ENCODE measurements around the gene GABPB1. TPM values are rescaled to one million over a fixed set of nuclear protein-coding genes. Genes with fewer than 3 reads are reported as not detected.
"Not testable (repeated sequence)": the region's sequence is repeated elsewhere in the genome, so short reads cannot be mapped to it uniquely, and the experiment has no call there.

Gene GABPB1
- total RNA-seq, 1 donor from 2014 or later = 77.7 TPM

DNA sequence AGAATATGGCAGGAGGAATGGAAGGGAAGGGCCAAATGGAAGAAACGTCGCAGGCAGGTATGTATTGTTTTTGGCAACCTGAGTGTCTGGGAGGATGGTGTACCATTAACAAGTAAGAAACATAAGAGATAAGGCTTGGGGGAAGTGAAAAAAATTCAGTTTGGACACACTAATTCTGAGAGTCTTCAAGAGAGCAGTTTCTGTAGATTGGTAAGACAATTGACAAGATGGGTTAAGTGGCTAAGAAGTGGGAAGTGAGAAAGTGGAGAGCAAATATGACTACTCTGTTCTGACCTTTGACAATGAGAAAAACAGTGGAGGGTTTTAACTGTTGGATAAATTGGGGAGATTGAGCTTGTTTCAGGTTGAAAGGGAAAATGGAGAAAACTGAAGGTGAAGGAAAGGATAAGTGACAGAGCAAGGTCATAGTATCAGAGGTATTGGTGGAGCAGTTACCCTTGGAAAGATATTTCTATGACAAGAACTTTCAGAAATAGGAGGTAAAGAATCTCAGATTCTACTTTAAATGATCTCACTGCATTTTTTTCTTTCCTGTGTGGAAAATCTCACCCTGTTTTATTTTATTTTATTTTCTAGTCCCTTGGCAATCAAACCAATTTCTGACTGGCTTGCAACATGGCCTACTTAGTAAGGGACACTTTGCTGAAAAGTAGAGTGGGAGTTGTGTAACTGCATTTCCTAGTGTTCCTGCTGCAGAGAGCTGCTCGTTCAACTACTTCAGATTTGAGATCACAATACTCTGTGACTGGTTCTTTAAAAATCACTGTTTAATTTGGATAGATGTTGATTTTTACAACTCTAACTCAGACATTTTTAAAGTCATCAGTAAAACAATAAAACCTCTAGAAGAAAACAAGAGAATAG lies 23.1 kb upstream of the GABPB1 start:
- Histone ChIP-seq H3K4me1 (no peaks in the 10 kb centered on the region), H2AFZ (replicated peaks) (no peak overlapping the region), H3K27ac (no peak overlapping the region), H3K9ac (no peak overlapping the region), H3K27me3 (no peaks in the 10 kb centered on the region), H3F3A (ENCODE audit: low read depth) (no peaks in the 10 kb centered on the region), H3K36me3 (no peaks in the 10 kb centered on the region), H3K79me2 (ENCODE audit: low read depth) (no peaks in the 10 kb centered on the region), H3K9me3 (ENCODE audit: low read depth) (no peaks in the 10 kb centered on the region), H3K4me2 (no peak overlapping the region), H4K20me1 (ENCODE audit: low read depth) (no peaks in the 10 kb centered on the region), H3K4me3 (no peak overlapping the region)
- no peak overlapping the region for H3K27ac Mint-ChIP-seq
- no peak overlapping the region for H3K4me3 Mint-ChIP-seq
- DNase-seq (ENCODE audit: low spot score) = no peak
- H3K4me1 Mint-ChIP-seq = no peaks in the 10 kb centered on the region
- H3K27me3 Mint-ChIP-seq (ENCODE audit: insufficient read depth, low read depth) = no peaks in the 10 kb centered on the region
- no peaks in the 10 kb centered on the region for H3K9me3 Mint-ChIP-seq
- TF ChIP-seq EZH2 (IDR thresholded peaks at IDR 0.05) (no peak), CTCF (IDR thresholded peaks at IDR 0.05) (no peak), EZH2phosphoT487 (IDR thresholded peaks at IDR 0.05) (no peak)
- no peaks in the 10 kb centered on the region for H3K36me3 Mint-ChIP-seq

DNA sequence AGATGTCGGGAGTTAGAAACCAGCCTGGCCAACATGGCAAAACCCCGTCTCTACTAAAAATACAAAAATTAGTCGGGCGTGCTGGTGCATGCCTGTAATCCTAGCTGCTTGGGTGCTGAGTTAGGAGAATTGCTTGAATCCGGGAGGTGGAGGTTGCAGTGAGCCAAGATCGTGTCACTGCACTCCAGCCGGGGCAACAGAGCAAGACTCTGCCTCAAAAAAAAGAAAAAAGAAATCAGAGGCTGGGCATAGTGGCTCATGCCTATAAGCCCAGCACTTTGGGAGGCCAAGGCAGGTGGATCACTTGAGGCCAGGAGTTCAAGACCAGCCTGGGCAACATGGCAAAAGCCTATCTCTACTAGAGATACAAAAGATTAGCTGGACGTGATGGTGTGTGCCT lies 14.6 kb upstream of the GABPB1 start:
- H3K36me3 Mint-ChIP-seq; H3K4me1 ChIP-seq; H3K79me2 ChIP-seq (ENCODE audit: low read depth); H3K27me3 ChIP-seq; H3F3A ChIP-seq (ENCODE audit: low read depth); H3K27me3 Mint-ChIP-seq (ENCODE audit: insufficient read depth, low read depth); H3K9ac ChIP-seq; H4K20me1 ChIP-seq (ENCODE audit: low read depth); H3K4me3 ChIP-seq; H3K27ac ChIP-seq; H3K4me3 Mint-ChIP-seq; H3K4me1 Mint-ChIP-seq; DNase-seq (ENCODE audit: low spot score); H2AFZ ChIP-seq (replicated peaks); H3K9me3 ChIP-seq (ENCODE audit: low read depth); H3K9me3 Mint-ChIP-seq; H3K36me3 ChIP-seq; H3K27ac Mint-ChIP-seq; H3K4me2 ChIP-seq: not testable (repeated sequence)

DNA sequence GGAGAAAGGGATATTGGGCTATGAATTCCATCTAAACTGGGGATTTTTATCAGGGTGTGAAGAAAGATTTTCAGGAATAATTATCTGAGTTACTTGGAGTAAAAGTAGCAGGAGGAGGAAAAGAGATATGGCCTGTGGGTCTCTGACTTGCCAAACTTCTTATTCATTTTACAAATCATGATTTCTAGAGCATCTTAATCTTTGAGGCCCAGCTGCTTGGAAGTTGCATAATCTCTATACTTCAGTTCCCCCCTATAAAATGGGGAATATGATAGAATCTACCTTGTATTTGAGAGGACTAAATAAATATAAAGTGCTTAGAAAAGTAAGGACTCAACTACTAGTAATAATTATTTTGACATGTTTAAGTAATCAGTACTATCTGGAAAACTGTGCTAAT lies 11.0 kb upstream of the GABPB1 start:
- H4K20me1 ChIP-seq (ENCODE audit: low read depth) = peaks cover 3% of the 10 kb centered on the region
- no peak for DNase-seq (ENCODE audit: low spot score)
- peaks cover 3% of the 10 kb centered on the region for H3K36me3 ChIP-seq
- no peak overlapping the region for H3K4me3 ChIP-seq
- H3K27me3 Mint-ChIP-seq (ENCODE audit: insufficient read depth, low read depth) = peaks cover 2% of the 10 kb centered on the region
- H3K27ac ChIP-seq = no peak overlapping the region
- peak overlapping the region; percentile 12 for H3K27ac Mint-ChIP-seq
- no peak overlapping the region for H3K4me2 ChIP-seq
- no peak overlapping the region for H3K4me3 Mint-ChIP-seq
- H3K9me3 ChIP-seq (ENCODE audit: low read depth) = no peaks in the 10 kb centered on the region
- H3K4me1 Mint-ChIP-seq = no peaks in the 10 kb centered on the region
- H3K79me2 ChIP-seq (ENCODE audit: low read depth) = peaks cover 7% of the 10 kb centered on the region
- peaks cover 19% of the 10 kb centered on the region for H3K36me3 Mint-ChIP-seq
- peaks cover 6% of the 10 kb centered on the region for H3F3A ChIP-seq (ENCODE audit: low read depth)
- H3K27me3 ChIP-seq = no peaks in the 10 kb centered on the region
- no peak overlapping the region for H3K9ac ChIP-seq
- H3K9me3 Mint-ChIP-seq = no peaks in the 10 kb centered on the region
- H2AFZ ChIP-seq (replicated peaks) = no peak overlapping the region
- TF ChIP-seq EZH2 (IDR thresholded peaks at IDR 0.05) = no peak
- TF ChIP-seq EZH2phosphoT487 (IDR thresholded peaks at IDR 0.05) = no peak
- TF ChIP-seq CTCF (IDR thresholded peaks at IDR 0.05) = no peak
- no peaks in the 10 kb centered on the region for H3K4me1 ChIP-seq

- no peaks in the 10 kb centered on the region for H3K4me1 ChIP-seq
- Mint-ChIP-seq H3K36me3 (peaks cover 19% of the 10 kb centered on the region), H3K27ac (peak overlapping the region; percentile 12), H3K4me1 (no peaks in the 10 kb centered on the region), H3K27me3 (ENCODE audit: insufficient read depth, low read depth) (peaks cover 2% of the 10 kb centered on the region), H3K4me3 (no peak overlapping the region), H3K9me3 (no peaks in the 10 kb centered on the region)
- H3K4me3 ChIP-seq = no peak overlapping the region
- H3K9me3 ChIP-seq (ENCODE audit: low read depth) = no peaks in the 10 kb centered on the region
- H3F3A ChIP-seq (ENCODE audit: low read depth) = peaks cover 6% of the 10 kb centered on the region
- DNase-seq (ENCODE audit: low spot score) = no peak
- peaks cover 3% of the 10 kb centered on the region for H4K20me1 ChIP-seq (ENCODE audit: low read depth)
- no peak overlapping the region for H3K27ac ChIP-seq
- no peak overlapping the region for H2AFZ ChIP-seq (replicated peaks)
- no peaks in the 10 kb centered on the region for H3K27me3 ChIP-seq
- H3K36me3 ChIP-seq = peaks cover 3% of the 10 kb centered on the region
- no peak overlapping the region for H3K9ac ChIP-seq
- TF ChIP-seq EZH2 (IDR thresholded peaks at IDR 0.05) (no peak), CTCF (IDR thresholded peaks at IDR 0.05) (no peak), EZH2phosphoT487 (IDR thresholded peaks at IDR 0.05) (no peak)
- no peak overlapping the region for H3K4me2 ChIP-seq
- H3K79me2 ChIP-seq (ENCODE audit: low read depth) = peaks cover 11% of the 10 kb centered on the region
These were observed 10.6 kb upstream of the GABPB1 start for GRCh38 chr15:50365570-50365969.
